H1 (cell line): Measurements from ENCODE around the gene C7orf25. TPM values are rescaled to one million over a fixed set of nuclear protein-coding genes. Genes with fewer than 3 reads are reported as not detected.

Experiments used
- CTCF ChIA-PET: fragments of 300-600 bp; sonication (Branson Sonifier 250); formaldehyde crosslinking; loops from one replicate; lab custom pipeline; 2021; ENCODE audit not compliant: partially characterized antibody; lab: Charles Lee
- POLR2A ChIA-PET: fragments of 300-600 bp; sonication (Branson Sonifier 250); formaldehyde crosslinking; loops from one replicate; lab custom pipeline; 2021; ENCODE audit warnings: inconsistent platforms; ENCODE audit not compliant: partially characterized antibody; lab: Charles Lee
- DNase-seq, 2 experiments: peaks; one replicate each; pipeline versions ENCODE4 v3.0.0 to v3.0.0-alpha.2; 2010 to 2022; ENCODE audit warnings: low spot score in 2 of 2, low read depth in 1 of 2, mixed read lengths in 1 of 2
- FAIRE-seq: peaks from 2 replicates; lab custom pipeline; 2011; peaks lifted over from hg19 to GRCh38; lab: Jason Lieb, UNC
- H2AFZ ChIP-seq: 2 replicates; pipeline ENCODE4 v1.8.1; 2012; ENCODE audit warnings: low read length, inconsistent platforms
- H2AK5ac ChIP-seq: 2 replicates; pipeline ENCODE4 v1.6.1; 2013; ENCODE audit warnings: low read depth, low read length
- H2BK120ac ChIP-seq: replicated peaks from 2 replicates; pipeline ENCODE3; 2013; ENCODE audit warnings: low read depth, low read length, inconsistent platforms
- H2BK12ac ChIP-seq: 2 replicates; pipeline ENCODE4 v1.6.1; 2013; ENCODE audit warnings: low read depth, low read length
- H2BK15ac ChIP-seq: 2 replicates; pipeline ENCODE4 v1.6.1; 2013; ENCODE audit warnings: low read length
- H2BK20ac ChIP-seq: 2 replicates; pipeline ENCODE4 v1.6.1; 2013; ENCODE audit warnings: low read length
- H2BK5ac ChIP-seq: 2 replicates; pipeline ENCODE4 v1.6.1; 2013; ENCODE audit warnings: low read depth, low read length
- H3K14ac ChIP-seq: 2 replicates; pipeline ENCODE4 v1.6.1; 2013; ENCODE audit warnings: inconsistent platforms; ENCODE audit not compliant: insufficient read length
- H3K18ac ChIP-seq: 2 replicates; pipeline ENCODE4 v1.6.1; 2013; ENCODE audit warnings: low read length; ENCODE audit errors: extremely low read depth
- H3K23ac ChIP-seq: 2 replicates; pipeline ENCODE4 v1.6.1; 2013; ENCODE audit warnings: inconsistent platforms; ENCODE audit not compliant: insufficient read length
- H3K23me2 ChIP-seq: 2 replicates; pipeline ENCODE4 v1.6.1; 2013; ENCODE audit warnings: low read depth, low read length
- H3K27ac ChIP-seq: 2 replicates; pipeline ENCODE4 v1.6.1; 2011; ENCODE audit warnings: low read depth, low read length, inconsistent platforms
- H3K27me3 ChIP-seq, 4 experiments: replicated peaks in 1 of 4; 1 replicate in 1 of 4; 2 replicates in 3 of 4; pipeline versions ENCODE4 v1.6.1 to v1.8.1; 2011 to 2013; ENCODE audit warnings: low read length in 3 of 4, mild to moderate bottlenecking in 3 of 4, inconsistent platforms in 2 of 4, mixed read lengths in 2 of 4, moderate library complexity in 1 of 4; ENCODE audit not compliant: control insufficient read depth in 3 of 4, insufficient read depth in 3 of 4; ENCODE audit errors: extremely low read depth in 1 of 4
- H3K36me3 ChIP-seq, 4 experiments: 2 replicates each; pipeline versions ENCODE4 v1.6.1 to v1.8.1; 2011 to 2013; ENCODE audit warnings: mild to moderate bottlenecking in 4 of 4, low read length in 3 of 4, moderate library complexity in 2 of 4, control low read depth in 1 of 4, inconsistent platforms in 1 of 4; ENCODE audit not compliant: insufficient read depth in 4 of 4, control insufficient read depth in 2 of 4
- H3K4ac ChIP-seq: replicated peaks from 2 replicates; pipeline ENCODE3; 2013; ENCODE audit warnings: low read length, low read depth, mixed read lengths, inconsistent platforms; ENCODE audit not compliant: insufficient read length
- H3K4me1 ChIP-seq, 4 experiments: replicated peaks in 1 of 4; 1 replicate in 1 of 4; 2 replicates in 3 of 4; pipeline versions ENCODE4 v1.6.1 to v1.8.1; 2011 to 2013; ENCODE audit warnings: low read length in 3 of 4, inconsistent platforms in 2 of 4, mixed read lengths in 1 of 4; ENCODE audit not compliant: insufficient read depth in 4 of 4, control insufficient read depth in 3 of 4
- H3K4me2 ChIP-seq, 2 experiments: 2 replicates each; pipeline versions ENCODE4 v1.6.1 to v1.8.1; 2011 to 2013; ENCODE audit warnings: low read depth in 2 of 2, low read length in 2 of 2, control low read depth in 1 of 2, inconsistent platforms in 1 of 2, mild to moderate bottlenecking in 1 of 2; ENCODE audit not compliant: insufficient read depth in 1 of 2
- H3K4me3 ChIP-seq, 4 experiments: fragments of 200-600, 300-600 bp in 1 of 4; sonication (generic), shearing (Covaris generic), sonication (Bioruptor Twin) in 1 of 4; 2 replicates each; pipeline versions ENCODE4 v1.5.1 to v1.8.1; 2011 to 2016; ENCODE audit warnings: low read length in 4 of 4, low read depth in 3 of 4, control low read depth in 2 of 4, inconsistent platforms in 2 of 4, mild to moderate bottlenecking in 2 of 4, mixed read lengths in 1 of 4, moderate library complexity in 1 of 4; ENCODE audit not compliant: insufficient read depth in 2 of 4; ENCODE audit errors: extremely low read depth in 1 of 4
- H3K56ac ChIP-seq: replicated peaks from 2 replicates; pipeline ENCODE3; 2013; ENCODE audit warnings: low read depth, mild to moderate bottlenecking, mixed read lengths, low read length, inconsistent platforms; ENCODE audit not compliant: insufficient read length
- H3K79me1 ChIP-seq: 2 replicates; pipeline ENCODE4 v1.6.1; 2013; ENCODE audit warnings: low read depth, low read length, control low read depth
- H3K79me2 ChIP-seq, 2 experiments: 2 replicates each; pipeline versions ENCODE4 v1.6.1 to v1.8.1; 2012 to 2013; ENCODE audit warnings: low read length in 2 of 2, mild to moderate bottlenecking in 2 of 2, inconsistent platforms in 1 of 2; ENCODE audit not compliant: insufficient read depth in 2 of 2, control insufficient read depth in 1 of 2
- H3K9ac ChIP-seq, 4 experiments: replicated peaks in 1 of 4; 1 replicate in 1 of 4; 2 replicates in 3 of 4; pipeline versions ENCODE4 v1.6.1 to v1.8.1; 2011 to 2013; ENCODE audit warnings: low read depth in 3 of 4, low read length in 3 of 4, control low read depth in 2 of 4, mild to moderate bottlenecking in 2 of 4, moderate library complexity in 2 of 4, inconsistent platforms in 1 of 4; ENCODE audit errors: extremely low read depth in 1 of 4
- H3K9me3 ChIP-seq, 2 experiments: 2 replicates each; pipeline versions ENCODE4 v1.6.1 to v1.8.1; 2012 to 2013; ENCODE audit warnings: mild to moderate bottlenecking in 2 of 2, moderate library complexity in 2 of 2, control low read depth in 1 of 2, inconsistent platforms in 1 of 2, low read depth in 1 of 2, low read length in 1 of 2, mixed read lengths in 1 of 2; ENCODE audit not compliant: insufficient read depth in 2 of 2
- H4K20me1 ChIP-seq, 2 experiments: replicated peaks in 1 of 2; 2 replicates each; pipeline versions ENCODE3 to v1.8.1; 2011 to 2013; ENCODE audit warnings: inconsistent platforms in 2 of 2, low read length in 2 of 2, mild to moderate bottlenecking in 1 of 2; ENCODE audit not compliant: insufficient read depth in 2 of 2, control insufficient read depth in 1 of 2
- H4K5ac ChIP-seq: 2 replicates; pipeline ENCODE4 v1.6.1; 2013; ENCODE audit warnings: low read length, low read depth, mixed read lengths, inconsistent platforms; ENCODE audit not compliant: insufficient read length
- H4K8ac ChIP-seq: 2 replicates; pipeline ENCODE4 v1.8.0; 2013; ENCODE audit warnings: mild to moderate bottlenecking, moderate library complexity, low read length, inconsistent platforms; ENCODE audit not compliant: insufficient read depth; ENCODE audit errors: extremely low read depth
- H4K91ac ChIP-seq: replicated peaks from 2 replicates; pipeline ENCODE3; 2013; ENCODE audit warnings: low read length, mixed read lengths, inconsistent platforms; ENCODE audit not compliant: insufficient read length
- RNF2 ChIP-seq: fragments of 200-900, 300-1000 bp; sonication (generic); IDR thresholded peaks from 2 replicates; pipeline ENCODE4 v1.7.1; 2016; ENCODE audit warnings: borderline replicate concordance, low read depth, mild to moderate bottlenecking, antibody characterized with exemption, low read length; ENCODE audit not compliant: poor library complexity, severe bottlenecking; ENCODE audit errors: missing control alignments
- WGBS, 2 experiments: shearing (Covaris generic) in 1 of 2; methylation state at CpG; one replicate each; pipeline versions ENCODE4 v1.1.6 to v1.1.7; 2013 to 2015; ENCODE audit warnings: low lambda C conversion rate in 2 of 2, mixed read lengths in 2 of 2, inconsistent platforms in 1 of 2, low coverage in 1 of 2, missing lambda C conversion rate in 1 of 2; ENCODE audit not compliant: insufficient replicate concordance in 2 of 2, insufficient coverage in 1 of 2, insufficient read length in 1 of 2; ENCODE audit errors: extremely low coverage in 1 of 2, missing lambda C conversion rate in 1 of 2; 5-methylcytosine and 5-hydroxymethylcytosine counted together
- polyA plus RNA-seq, 7 experiments: library from polyadenylated mRNA; depleted of rRNA in 3 of 7; stranded (reverse) in 5 of 7; unstranded in 2 of 7; fragments of >200 nt in 5 of 7; fragments of 200-250 nt in 2 of 7; gene quantifications; 1 replicate in 5 of 7; 2 replicates in 1 of 7; 4 replicates in 1 of 7; pipeline versions ENCODE4 v1.2.1 to v1.2.3, GENCODE V29; 2011 to 2013; ENCODE audit warnings: missing spikeins in 2 of 7, mixed read lengths in 2 of 7
- total RNA-seq: library from RNA; stranded (reverse); fragmentation: NEBNext Ultra II Directional; extraction: Animal tissue kit (Norgen Biotek cat#: 25700); gene quantifications from 2 replicates; pipeline ENCODE4 v1.2.1, GENCODE V29; 2021

Gene C7orf25
- total and polyA plus RNA-seq, 2 of the 8 experiments (the other 6 are each of a cell fraction or from before 2014, with no cell fraction given): 0.70 to 4.5 TPM

GRCh38 chr7:42960762-42961161 lies 48.9 kb upstream of the C7orf25 start:
- FAIRE-seq (no peak), DNase-seq (no peak)
- H3K23ac ChIP-seq: no peak overlapping the region
- TF ChIP-seq RNF2: no peak
- no peak overlapping the region for H3K18ac ChIP-seq
- H3K79me2 ChIP-seq: no peaks in the 10 kb centered on the region
- no peak overlapping the region for H3K27ac ChIP-seq
- H3K9ac ChIP-seq: no peak overlapping the region
- no peaks in the 10 kb centered on the region for H4K20me1 ChIP-seq
- H2BK15ac ChIP-seq: no peak overlapping the region
- 84% methylated on average over 2 of the region's 2 CpGs; no CpG with 5 or more reads in 1 of the 2 experiments for WGBS, 2 experiments
- peaks cover 10 to 26% of the 10 kb centered on the region in 2 experiments; a peak in 3 of 4 replicates for H3K9me3 ChIP-seq
- no peak overlapping the region for H3K4ac ChIP-seq
- no peaks in the 10 kb centered on the region for H3K79me1 ChIP-seq
- H2AK5ac ChIP-seq: no peak overlapping the region
- H4K8ac ChIP-seq: no peak overlapping the region
- H3K23me2 ChIP-seq: peaks cover 2% of the 10 kb centered on the region; the same call in 1 of the 2 replicates
- H3K4me2 ChIP-seq: no peak overlapping the region
- no peaks in the 10 kb centered on the region; a peak in 1 of 8 replicates for H3K36me3 ChIP-seq
- H3K14ac ChIP-seq: no peak overlapping the region
- no peaks in the 10 kb centered on the region for H3K27me3 ChIP-seq
- ChIA-PET POLR2A (no interaction called here), CTCF (interaction anchor here (1.2 to 4.1 kb wide), 5 partner anchors 14 to 301 kb away, joined by 3 to 22 read pairs (median 5); no protein-coding TSS in a partner anchor)
- peaks cover 0 to 3% (median under 1%) of the 10 kb centered on the region in 4 experiments; a peak in 1 of 7 replicates for H3K4me1 ChIP-seq
- no peak overlapping the region for H2BK120ac ChIP-seq
- no peak overlapping the region for H2BK5ac ChIP-seq
- H3K56ac ChIP-seq: no peak overlapping the region
- no peak overlapping the region for H2BK12ac ChIP-seq
- H4K91ac ChIP-seq: no peak overlapping the region
- no peak overlapping the region for H3K4me3 ChIP-seq
- H2BK20ac ChIP-seq: no peak overlapping the region
- 0 out of 2 replicates have a peak overlapping the region, but pooled peaks have one; percentile 17 for H2AFZ ChIP-seq
- no peak overlapping the region for H4K5ac ChIP-seq
